Measurements from ENCODE around the gene SLC45A3. TPM values are rescaled to one million over a fixed set of nuclear protein-coding genes. Genes with fewer than 3 reads are reported as not detected.

SLC45A3 gene
- 1 to 10 TPM in 2 of 4 donors, under 1 TPM in 1, not detected in 1; 0.66 to 3.2 (median 1.3) TPM for total RNA-seq

- TF ChIP-seq CTCF (IDR thresholded peaks at IDR 0.05; ENCODE audit: low read depth): no peak
These were observed at the start of gene SLC45A3 for GRCh38 chr1:205680073-205680851. Gene SLC45A3 (minus strand): TSS chr1:205680509. CDS start chr1:205664656, 15,853 bp downstream.

GRCh38 chr1:205726619-205727125 is 46.4 kb upstream of the SLC45A3 start:
- TF ChIP-seq CTCF (IDR thresholded peaks at IDR 0.05; ENCODE audit: low read depth): no peak

- no peak for TF ChIP-seq CTCF (IDR thresholded peaks at IDR 0.05; ENCODE audit: low read depth)
These were observed 45.2 kb upstream of the SLC45A3 start for GRCh38 chr1:205725514-205725913.

GRCh38 chr1:205719762-205720161 is 39.5 kb upstream of the SLC45A3 start:
- TF ChIP-seq CTCF (IDR thresholded peaks at IDR 0.05; ENCODE audit: low read depth): no peak

- no peak for TF ChIP-seq CTCF (IDR thresholded peaks at IDR 0.05; ENCODE audit: low read depth)
These were observed 38.7 kb upstream of the SLC45A3 start for GRCh38 chr1:205719015-205719414.

- no peak for TF ChIP-seq CTCF (IDR thresholded peaks at IDR 0.05; ENCODE audit: low read depth)
These were observed 36.2 kb upstream of the SLC45A3 start for GRCh38 chr1:205716371-205717132.

GRCh38 chr1:205715628-205716027 is 35.3 kb upstream of the SLC45A3 start:
- no peak for TF ChIP-seq CTCF (IDR thresholded peaks at IDR 0.05; ENCODE audit: low read depth)

Measured in subcutaneous adipose tissue (tissue), 4 donors.